ENCODE data around the gene SHOX.
"Not testable (repeated sequence)": the region's sequence is repeated elsewhere in the genome, so short reads cannot be mapped to it uniquely, and the experiment has no call there.

- TF ChIP-seq, protein P1, sequence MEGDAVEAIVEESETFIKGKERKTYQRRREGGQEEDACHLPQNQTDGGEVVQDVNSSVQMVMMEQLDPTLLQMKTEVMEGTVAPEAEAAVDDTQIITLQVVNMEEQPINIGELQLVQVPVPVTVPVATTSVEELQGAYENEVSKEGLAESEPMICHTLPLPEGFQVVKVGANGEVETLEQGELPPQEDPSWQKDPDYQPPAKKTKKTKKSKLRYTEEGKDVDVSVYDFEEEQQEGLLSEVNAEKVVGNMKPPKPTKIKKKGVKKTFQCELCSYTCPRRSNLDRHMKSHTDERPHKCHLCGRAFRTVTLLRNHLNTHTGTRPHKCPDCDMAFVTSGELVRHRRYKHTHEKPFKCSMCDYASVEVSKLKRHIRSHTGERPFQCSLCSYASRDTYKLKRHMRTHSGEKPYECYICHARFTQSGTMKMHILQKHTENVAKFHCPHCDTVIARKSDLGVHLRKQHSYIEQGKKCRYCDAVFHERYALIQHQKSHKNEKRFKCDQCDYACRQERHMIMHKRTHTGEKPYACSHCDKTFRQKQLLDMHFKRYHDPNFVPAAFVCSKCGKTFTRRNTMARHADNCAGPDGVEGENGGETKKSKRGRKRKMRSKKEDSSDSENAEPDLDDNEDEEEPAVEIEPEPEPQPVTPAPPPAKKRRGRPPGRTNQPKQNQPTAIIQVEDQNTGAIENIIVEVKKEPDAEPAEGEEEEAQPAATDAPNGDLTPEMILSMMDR (optimal IDR thresholded peaks at IDR 0.05 in 1 of 3, IDR thresholded peaks at IDR 0.05 in 1 of 3, conservative IDR thresholded peaks at IDR 0.05 in 1 of 3; ENCODE audit: extremely low read depth in 1 of 3, insufficient read depth in 2 of 3, low read length in 3 of 3) = not testable (repeated sequence)
- TF ChIP-seq EZH2 (IDR thresholded peaks at IDR 0.05; ENCODE audit: low read length) = not testable (repeated sequence)
These were observed 41.3 kb upstream of the SHOX start for GRCh38 chrX:589261-589660.

Measured in keratinocyte (primary cell).